GM21360 (cell line): Measurements from ENCODE around the gene NCOA7.
"Not testable (repeated sequence)": the region's sequence is repeated elsewhere in the genome, so short reads cannot be mapped to it uniquely, and the experiment has no call there.

Source experiments
- ATAC-seq: cut with Tn5 transposase; IDR thresholded peaks from one replicate; pipeline ENCODE4 v1.9.1; 2021; ENCODE audit warnings: mild to moderate bottlenecking, moderate library complexity; ENCODE audit not compliant: unreplicated experiment

The NCOA7 gene

GRCh38 chr6:125942672-125943527 is 152.1 kb downstream of the NCOA7 start:
- no peak for ATAC-seq

- no peak for ATAC-seq
Measured at GRCh38 chr6:125943528-125944433, 153.0 kb downstream of the NCOA7 start.

GRCh38 chr6:125944434-125944816 is 153.7 kb downstream of the NCOA7 start:
- no peak for ATAC-seq

- no peak for ATAC-seq
Measured at GRCh38 chr6:125944896-125945295, 154.1 kb downstream of the NCOA7 start.

DNA sequence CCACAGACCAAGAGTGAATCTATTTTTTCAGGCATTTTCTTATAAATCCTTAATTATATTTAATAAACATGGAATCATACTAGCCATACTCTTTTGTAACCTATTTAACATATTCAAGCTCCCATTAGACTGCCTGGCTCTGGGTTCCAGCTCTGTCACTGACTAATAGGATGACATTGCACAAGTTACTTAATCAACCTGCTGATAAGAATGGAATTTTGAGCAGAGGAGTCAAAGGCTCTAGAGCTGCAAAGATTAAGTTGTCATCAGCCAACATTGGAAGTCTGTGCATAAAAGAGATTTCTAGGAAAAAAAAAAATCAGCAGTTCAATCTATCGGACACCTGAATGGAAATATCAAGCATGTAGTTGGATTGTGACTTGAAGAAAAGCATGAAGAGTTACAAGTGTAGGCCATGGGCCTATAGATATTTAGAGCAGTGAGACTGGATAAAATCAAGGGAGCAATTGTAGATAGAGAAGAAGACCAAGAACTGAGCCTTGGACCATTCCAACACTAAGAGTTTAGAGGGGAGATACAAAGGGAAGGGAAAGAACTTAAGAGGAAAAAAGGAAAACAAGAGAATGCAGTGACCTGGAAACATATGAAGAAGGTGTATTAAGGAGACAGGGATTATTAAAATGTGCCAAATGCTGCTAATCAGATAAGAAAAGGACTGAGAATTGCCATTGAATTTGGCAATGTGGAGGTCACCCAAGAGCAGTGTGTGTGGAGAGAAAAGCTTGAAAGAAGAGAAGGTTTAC is 154.8 kb downstream of the NCOA7 start:
- ATAC-seq: no peak

- no peak for ATAC-seq
Measured at GRCh38 chr6:125947615-125948014, 156.9 kb downstream of the NCOA7 start.

DNA sequence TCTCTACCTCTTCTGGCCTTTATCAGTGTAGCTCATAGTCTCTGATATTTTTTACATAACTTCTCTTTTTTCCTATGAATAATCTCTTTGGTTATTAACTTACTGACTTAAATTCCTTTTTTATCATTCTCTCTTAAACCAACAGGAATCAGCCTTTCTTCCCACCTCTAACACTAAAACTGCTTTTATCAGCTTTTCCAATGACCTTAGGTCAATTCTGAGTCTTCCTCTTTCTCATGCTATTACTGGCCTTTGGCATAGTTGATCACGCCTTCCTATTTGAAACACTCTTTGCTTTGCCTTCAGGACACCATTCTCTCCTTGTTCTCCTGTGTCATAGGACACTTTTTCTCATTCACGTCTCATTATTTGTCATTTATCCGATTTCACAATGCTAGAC is 157.7 kb downstream of the NCOA7 start:
- no peak for ATAC-seq

DNA sequence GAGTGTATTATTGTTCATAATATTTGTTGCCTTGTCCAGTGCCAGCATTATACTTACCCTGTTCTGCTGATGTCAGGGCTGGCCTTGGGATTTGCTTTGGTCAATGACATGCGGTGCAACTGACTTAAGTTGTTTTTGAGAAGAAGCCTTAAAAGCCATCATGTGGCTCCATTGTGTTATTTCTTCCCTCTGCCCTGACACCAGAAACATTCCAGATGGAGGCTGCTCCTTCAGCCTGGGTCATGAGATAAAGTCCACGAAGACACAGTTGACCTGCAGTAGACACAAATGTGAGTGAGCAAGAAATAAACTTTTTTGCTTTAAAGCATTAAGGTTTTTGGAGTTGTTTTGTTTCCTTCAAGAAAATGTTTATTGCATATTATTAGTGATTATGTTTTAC is 158.3 kb downstream of the NCOA7 start:
- ATAC-seq: no peak

DNA sequence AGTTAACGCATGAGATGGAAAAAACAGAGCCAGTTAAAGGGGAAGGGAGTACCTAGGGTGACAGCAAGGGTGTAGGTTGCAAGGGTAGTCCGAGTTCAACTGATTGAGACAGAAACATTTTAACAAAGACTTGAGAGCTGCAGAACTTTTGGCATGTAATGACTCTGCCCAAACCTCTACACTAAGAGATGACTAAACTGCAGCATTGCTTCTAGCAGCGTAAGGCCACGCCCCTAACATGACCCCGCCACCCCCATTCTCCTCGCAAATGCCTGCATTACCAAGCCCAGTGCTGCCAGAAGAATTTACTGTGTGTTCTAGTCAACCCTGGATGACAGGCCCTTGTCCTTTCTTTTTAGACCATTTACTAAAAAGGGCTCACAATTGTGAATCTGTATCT is 159.5 kb downstream of the NCOA7 start:
- no peak for ATAC-seq

DNA sequence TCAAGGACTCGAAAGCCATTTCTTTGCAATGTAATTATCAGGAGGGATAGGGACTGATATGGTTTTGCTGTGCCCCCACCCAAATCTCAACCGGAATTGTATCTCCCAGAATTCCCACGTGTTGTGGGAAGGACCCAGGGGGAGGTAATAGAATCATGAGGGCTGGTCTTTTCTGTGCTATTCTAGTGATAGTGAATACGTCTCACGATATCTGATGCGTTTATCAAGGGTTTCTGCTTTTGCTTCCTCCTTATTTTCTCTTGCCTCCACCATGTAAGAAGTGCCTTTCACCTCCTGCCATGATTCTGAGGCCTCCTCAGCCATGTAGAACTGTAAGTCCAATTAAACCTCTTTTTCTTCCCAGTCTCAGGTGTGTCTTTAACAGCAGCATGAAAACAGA is 160.0 kb downstream of the NCOA7 start:
- ATAC-seq: not testable (repeated sequence)

GRCh38 chr6:125951323-125951722 is 160.6 kb downstream of the NCOA7 start:
- ATAC-seq: no peak

GRCh38 chr6:125952764-125953501 is 162.2 kb downstream of the NCOA7 start:
- ATAC-seq: no peak

GRCh38 chr6:125953502-125953875 is 162.7 kb downstream of the NCOA7 start:
- ATAC-seq: no peak

DNA sequence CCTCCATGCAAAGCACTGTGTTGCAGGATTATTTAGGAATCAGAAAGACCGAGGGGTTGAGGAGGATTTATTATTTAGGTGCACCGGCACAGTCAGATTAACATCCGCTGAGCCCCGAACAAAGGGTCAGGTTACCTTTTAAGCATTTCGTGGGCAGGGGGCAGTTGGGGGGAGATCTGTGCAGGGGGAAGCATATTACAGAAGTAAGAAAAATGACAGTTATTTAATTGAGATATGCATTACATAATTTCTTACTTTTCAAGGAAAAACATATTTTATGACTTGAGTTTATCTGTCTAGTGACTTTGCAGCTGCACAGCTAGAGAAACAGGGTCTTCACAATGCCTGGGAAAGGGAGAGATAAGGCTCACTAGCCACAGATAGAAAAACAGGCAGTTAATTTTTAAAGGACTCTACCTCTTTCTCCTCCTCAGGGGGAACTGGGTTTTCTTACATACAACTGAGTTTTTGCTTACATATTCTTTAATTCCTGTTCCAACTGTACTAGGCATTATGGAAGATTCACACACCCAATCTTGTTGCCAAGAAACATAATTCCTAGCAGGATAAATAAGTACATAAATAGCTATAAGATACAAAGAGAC is 164.1 kb downstream of the NCOA7 start:
- ATAC-seq: no peak

- no peak for ATAC-seq
Measured at GRCh38 chr6:125955973-125956372, 165.2 kb downstream of the NCOA7 start.

- ATAC-seq: peak; percentile 89
Measured at GRCh38 chr6:125956506-125957390, 166.0 kb downstream of the NCOA7 start, which contains the start of gene HINT3. HINT3 (plus strand) TSS chr6:125956770; CDS start chr6:125956978, 208 bp downstream.

GRCh38 chr6:125957391-125957693 is 166.6 kb downstream of the NCOA7 start:
- ATAC-seq: no peak

GRCh38 chr6:125957845-125958244 is 167.1 kb downstream of the NCOA7 start:
- ATAC-seq: no peak

- no peak for ATAC-seq
Measured at GRCh38 chr6:125959041-125959440, 168.3 kb downstream of the NCOA7 start.
